ENCODE measurements around the gene HOMER1. TPM values are rescaled to one million over a fixed set of nuclear protein-coding genes. Genes with fewer than 3 reads are reported as not detected.

Gene HOMER1
- total and polyA plus RNA-seq, 5 donors from 2014 or later: 0.02 to 1.9 (median 0.44) TPM

DNA sequence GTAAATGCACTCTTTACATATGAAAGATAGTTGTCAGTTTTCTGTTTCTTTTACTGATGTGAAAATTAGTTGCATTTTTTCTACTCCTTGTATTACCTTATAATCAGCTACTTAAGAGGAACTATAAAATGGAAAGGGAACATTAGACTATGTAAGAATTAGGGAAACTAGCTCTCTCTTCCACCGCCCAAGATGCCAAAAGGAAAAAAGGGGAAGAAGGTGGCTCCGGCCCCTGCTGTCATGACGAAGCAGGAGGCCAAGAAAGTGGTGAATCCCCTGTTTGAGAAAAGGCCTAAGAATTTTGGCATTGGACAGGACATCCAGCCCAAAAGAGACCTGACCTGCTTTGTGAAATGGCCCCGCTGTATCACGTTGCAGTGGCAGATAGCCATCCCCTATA lies 15.2 kb upstream of the HOMER1 start:
- no peak overlapping the region for H3K27ac Mint-ChIP-seq
- H3K36me3 Mint-ChIP-seq: no peaks in the 10 kb centered on the region
- Histone ChIP-seq H3K27ac (ENCODE audit: insufficient read depth, low read length, poor library complexity, severe bottlenecking) (no peak overlapping the region), H3K9me3 (ENCODE audit: control insufficient read depth in 2 of 2, low read length in 2 of 2) (peaks cover 8 to 11% of the 10 kb centered on the region in 2 experiments), H3K4me3 (ENCODE audit: low read depth, low read length) (no peak overlapping the region), H3K36me3 (ENCODE audit: control insufficient read depth, insufficient read depth, low read length) (no peaks in the 10 kb centered on the region), H3K27me3 (ENCODE audit: control insufficient read depth, insufficient read depth, low read length) (peaks cover 7% of the 10 kb centered on the region), H3K4me1 (ENCODE audit: control insufficient read depth, insufficient read depth, low read length, poor library complexity, severe bottlenecking) (no peaks in the 10 kb centered on the region)
- DNase-seq: no peak
- no peak overlapping the region for H3K4me3 Mint-ChIP-seq
- H3K4me1 Mint-ChIP-seq: no peaks in the 10 kb centered on the region
- peaks cover 16% of the 10 kb centered on the region for H3K27me3 Mint-ChIP-seq
- peaks cover 0 to 12% (median 6%) of the 10 kb centered on the region in 7 donors for H3K9me3 Mint-ChIP-seq
- ATAC-seq (ENCODE audit: low read depth in 2 of 2): no peak

- ATAC-seq (ENCODE audit: low read depth in 2 of 2): no peak
- H3K27ac ChIP-seq (ENCODE audit: insufficient read depth, low read length, poor library complexity, severe bottlenecking): no peak overlapping the region
- no peak overlapping the region for H3K4me3 Mint-ChIP-seq
- no peaks in the 10 kb centered on the region for H3K4me1 Mint-ChIP-seq
- peaks cover 8 to 11% of the 10 kb centered on the region in 2 experiments for H3K9me3 ChIP-seq (ENCODE audit: control insufficient read depth in 2 of 2, low read length in 2 of 2)
- peaks cover 22% of the 10 kb centered on the region for H3K27me3 Mint-ChIP-seq
- no peaks in the 10 kb centered on the region for H3K36me3 ChIP-seq (ENCODE audit: control insufficient read depth, insufficient read depth, low read length)
- no peak overlapping the region for H3K4me3 ChIP-seq (ENCODE audit: low read depth, low read length)
- DNase-seq: no peak
- H3K27me3 ChIP-seq (ENCODE audit: control insufficient read depth, insufficient read depth, low read length): peaks cover 7% of the 10 kb centered on the region
- no peaks in the 10 kb centered on the region for H3K36me3 Mint-ChIP-seq
- H3K9me3 Mint-ChIP-seq: peaks cover 0 to 12% (median 6%) of the 10 kb centered on the region in 7 donors
- no peaks in the 10 kb centered on the region for H3K4me1 ChIP-seq (ENCODE audit: control insufficient read depth, insufficient read depth, low read length, poor library complexity, severe bottlenecking)
- no peak overlapping the region for H3K27ac Mint-ChIP-seq
Observed at GRCh38 chr5:79527431-79527830, 13.5 kb upstream of the HOMER1 start.

DNA sequence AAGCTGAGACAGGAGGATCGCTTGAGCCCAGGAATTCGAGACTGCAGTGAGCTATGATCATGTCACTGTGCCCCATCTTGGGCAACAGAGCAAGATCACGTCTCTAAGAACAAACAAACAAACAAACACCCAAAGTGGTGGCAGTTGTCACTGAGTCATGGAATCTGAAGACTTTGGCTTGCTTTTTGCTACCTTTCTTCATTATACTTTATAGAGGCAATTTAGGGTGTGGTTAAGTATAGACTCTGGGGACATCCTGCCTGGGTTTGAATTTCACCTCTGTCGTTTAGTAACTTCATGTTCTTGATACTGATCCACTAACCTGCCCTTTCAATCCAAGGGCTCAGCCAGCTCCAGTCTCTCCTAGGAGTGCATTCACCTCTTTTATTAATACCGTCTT lies 13.0 kb upstream of the HOMER1 start:
- ATAC-seq (ENCODE audit: low read depth in 2 of 2) (no peak), DNase-seq (no peak)
- Histone ChIP-seq H3K4me3 (ENCODE audit: low read depth, low read length) (no peak overlapping the region), H3K27ac (ENCODE audit: insufficient read depth, low read length, poor library complexity, severe bottlenecking) (no peak overlapping the region), H3K36me3 (ENCODE audit: control insufficient read depth, insufficient read depth, low read length) (no peaks in the 10 kb centered on the region), H3K4me1 (ENCODE audit: control insufficient read depth, insufficient read depth, low read length, poor library complexity, severe bottlenecking) (no peaks in the 10 kb centered on the region), H3K9me3 (ENCODE audit: control insufficient read depth in 2 of 2, low read length in 2 of 2) (peaks cover 8 to 11% of the 10 kb centered on the region in 2 experiments), H3K27me3 (ENCODE audit: control insufficient read depth, insufficient read depth, low read length) (peaks cover 7% of the 10 kb centered on the region)
- Mint-ChIP-seq H3K9me3 (peaks cover 0 to 12% (median 6%) of the 10 kb centered on the region in 7 donors), H3K4me1 (no peaks in the 10 kb centered on the region), H3K27me3 (peaks cover 22% of the 10 kb centered on the region), H3K36me3 (no peaks in the 10 kb centered on the region), H3K4me3 (no peak overlapping the region), H3K27ac (no peak overlapping the region)

- H3K4me3 ChIP-seq (ENCODE audit: low read depth, low read length): no peak overlapping the region
- Mint-ChIP-seq H3K27me3 (peaks cover 24% of the 10 kb centered on the region), H3K36me3 (no peaks in the 10 kb centered on the region), H3K4me1 (no peaks in the 10 kb centered on the region), H3K9me3 (peaks cover 0 to 12% (median 6%) of the 10 kb centered on the region in 7 donors), H3K27ac (no peak overlapping the region), H3K4me3 (no peak overlapping the region)
- H3K27ac ChIP-seq (ENCODE audit: insufficient read depth, low read length, poor library complexity, severe bottlenecking): no peak overlapping the region
- H3K9me3 ChIP-seq (ENCODE audit: control insufficient read depth in 2 of 2, low read length in 2 of 2): peaks cover 8 to 11% of the 10 kb centered on the region in 2 experiments
- no peaks in the 10 kb centered on the region for H3K4me1 ChIP-seq (ENCODE audit: control insufficient read depth, insufficient read depth, low read length, poor library complexity, severe bottlenecking)
- H3K36me3 ChIP-seq (ENCODE audit: control insufficient read depth, insufficient read depth, low read length): no peaks in the 10 kb centered on the region
- H3K27me3 ChIP-seq (ENCODE audit: control insufficient read depth, insufficient read depth, low read length): peaks cover 7% of the 10 kb centered on the region
- ATAC-seq (ENCODE audit: low read depth in 2 of 2) (no peak), DNase-seq (no peak)
Observed at GRCh38 chr5:79526493-79526892, 12.6 kb upstream of the HOMER1 start.

- no peak for ATAC-seq (ENCODE audit: low read depth in 2 of 2)
- H3K36me3 Mint-ChIP-seq: no peaks in the 10 kb centered on the region
Observed at GRCh38 chr5:79521156-79521555, 7.2 kb upstream of the HOMER1 start.

GRCh38 chr5:79518718-79519117 lies 4.8 kb upstream of the HOMER1 start:
- Mint-ChIP-seq H3K27ac (no peak overlapping the region), H3K36me3 (no peaks in the 10 kb centered on the region), H3K9me3 (peaks cover 0 to 3% (median 0%) of the 10 kb centered on the region in 7 donors), H3K27me3 (peaks cover 51% of the 10 kb centered on the region), H3K4me3 (peak overlapping the region in 2 of 4 donors; percentile 13 to 23), H3K4me1 (peaks cover 6 to 19% (median 11%) of the 10 kb centered on the region in 4 donors)
- ATAC-seq (ENCODE audit: low read depth in 2 of 2): no peak
- DNase-seq: no peak
- H3K9me3 ChIP-seq (ENCODE audit: control insufficient read depth in 2 of 2, low read length in 2 of 2): no peaks in the 10 kb centered on the region
- peaks cover 12% of the 10 kb centered on the region for H3K27me3 ChIP-seq (ENCODE audit: control insufficient read depth, insufficient read depth, low read length)
- H3K4me3 ChIP-seq (ENCODE audit: low read depth, low read length): no peak overlapping the region
- H3K4me1 ChIP-seq (ENCODE audit: control insufficient read depth, insufficient read depth, low read length, poor library complexity, severe bottlenecking): peaks cover 11% of the 10 kb centered on the region
- no peaks in the 10 kb centered on the region for H3K36me3 ChIP-seq (ENCODE audit: control insufficient read depth, insufficient read depth, low read length)
- no peak overlapping the region for H3K27ac ChIP-seq (ENCODE audit: insufficient read depth, low read length, poor library complexity, severe bottlenecking)

More at GRCh38 chr5:79521156-79521555, 7.2 kb upstream of the HOMER1 start:
- Mint-ChIP-seq H3K27me3 (peaks cover 43% of the 10 kb centered on the region), H3K9me3 (peaks cover 0 to 9% (median 6%) of the 10 kb centered on the region in 7 donors), H3K4me1 (peaks cover 3 to 12% (median 5%) of the 10 kb centered on the region in 4 donors), H3K27ac (no peak overlapping the region), H3K4me3 (no peak overlapping the region)
- Histone ChIP-seq H3K9me3 (ENCODE audit: control insufficient read depth in 2 of 2, low read length in 2 of 2) (peaks cover 8 to 11% of the 10 kb centered on the region in 2 experiments), H3K4me1 (ENCODE audit: control insufficient read depth, insufficient read depth, low read length, poor library complexity, severe bottlenecking) (no peaks in the 10 kb centered on the region), H3K27ac (ENCODE audit: insufficient read depth, low read length, poor library complexity, severe bottlenecking) (no peak overlapping the region), H3K36me3 (ENCODE audit: control insufficient read depth, insufficient read depth, low read length) (no peaks in the 10 kb centered on the region), H3K4me3 (ENCODE audit: low read depth, low read length) (no peak overlapping the region), H3K27me3 (ENCODE audit: control insufficient read depth, insufficient read depth, low read length) (peaks cover 10% of the 10 kb centered on the region)
- DNase-seq: no peak

GRCh38 chr5:79517601-79518000 lies 3.7 kb upstream of the HOMER1 start:
- Mint-ChIP-seq H3K27ac (peak overlapping the region in 1 of 3 donors; percentile 4), H3K27me3 (peaks cover 52% of the 10 kb centered on the region), H3K4me3 (no peak overlapping the region), H3K9me3 (peaks cover 0 to 6% (median 0%) of the 10 kb centered on the region in 7 donors), H3K4me1 (peaks cover 11 to 26% (median 16%) of the 10 kb centered on the region in 4 donors), H3K36me3 (no peaks in the 10 kb centered on the region)
- no peak overlapping the region for H3K4me3 ChIP-seq (ENCODE audit: low read depth, low read length)
- H3K36me3 ChIP-seq (ENCODE audit: control insufficient read depth, insufficient read depth, low read length): no peaks in the 10 kb centered on the region
- H3K27ac ChIP-seq (ENCODE audit: insufficient read depth, low read length, poor library complexity, severe bottlenecking): no peak overlapping the region
- H3K4me1 ChIP-seq (ENCODE audit: control insufficient read depth, insufficient read depth, low read length, poor library complexity, severe bottlenecking): peaks cover 22% of the 10 kb centered on the region
- peaks cover 16% of the 10 kb centered on the region for H3K27me3 ChIP-seq (ENCODE audit: control insufficient read depth, insufficient read depth, low read length)
- DNase-seq (peak in 1 of 3 donors; percentile 10), ATAC-seq (ENCODE audit: low read depth in 2 of 2) (no peak)
- H3K9me3 ChIP-seq (ENCODE audit: control insufficient read depth in 2 of 2, low read length in 2 of 2): no peaks in the 10 kb centered on the region

DNA sequence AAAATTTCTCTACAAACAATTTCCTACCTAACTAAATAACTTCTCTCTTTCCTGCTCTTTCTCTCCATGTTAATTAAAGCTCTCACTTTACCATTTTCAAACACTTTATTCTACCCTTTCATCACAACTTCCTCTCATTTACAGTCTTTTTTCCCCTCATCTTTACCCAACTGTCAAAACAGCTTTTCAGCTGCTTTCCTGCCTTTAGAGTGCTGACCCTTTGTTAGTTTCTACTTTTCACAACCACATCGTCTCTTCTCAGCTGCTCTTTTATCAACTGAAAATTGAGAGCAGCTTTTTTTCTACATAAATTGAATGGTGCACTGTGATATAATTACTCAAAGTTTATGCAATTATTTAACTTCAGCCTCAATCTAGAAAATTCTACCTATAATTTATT lies 3.1 kb upstream of the HOMER1 start:
- peaks cover 58% of the 10 kb centered on the region for H3K27me3 Mint-ChIP-seq
- ATAC-seq (ENCODE audit: low read depth in 2 of 2) (no peak), DNase-seq (no peak)
- peak overlapping the region in 2 of 3 donors; percentile 4 to 81 for H3K27ac Mint-ChIP-seq
- H3K36me3 Mint-ChIP-seq: no peaks in the 10 kb centered on the region
- peaks cover 0 to 7% (median 0%) of the 10 kb centered on the region in 7 donors for H3K9me3 Mint-ChIP-seq
- H3K4me1 Mint-ChIP-seq: peaks cover 13 to 30% (median 18%) of the 10 kb centered on the region in 4 donors
- peaks cover 22% of the 10 kb centered on the region for H3K27me3 ChIP-seq (ENCODE audit: control insufficient read depth, insufficient read depth, low read length)
- H3K4me1 ChIP-seq (ENCODE audit: control insufficient read depth, insufficient read depth, low read length, poor library complexity, severe bottlenecking): peaks cover 24% of the 10 kb centered on the region
- H3K4me3 Mint-ChIP-seq: peak overlapping the region; percentile 2 to 87 (median 34)
- no peaks in the 10 kb centered on the region for H3K36me3 ChIP-seq (ENCODE audit: control insufficient read depth, insufficient read depth, low read length)
- H3K9me3 ChIP-seq (ENCODE audit: control insufficient read depth in 2 of 2, low read length in 2 of 2): no peaks in the 10 kb centered on the region
- H3K27ac ChIP-seq (ENCODE audit: insufficient read depth, low read length, poor library complexity, severe bottlenecking): no peak overlapping the region
- H3K4me3 ChIP-seq (ENCODE audit: low read depth, low read length): no peak overlapping the region
